ENCODE data around the gene GATA1. TPM values are rescaled to one million over a fixed set of nuclear protein-coding genes. Genes with fewer than 3 reads are reported as not detected.

GATA1 gene
- total RNA-seq, 1 experiment from 2014 or later = 0.34 TPM

DNA sequence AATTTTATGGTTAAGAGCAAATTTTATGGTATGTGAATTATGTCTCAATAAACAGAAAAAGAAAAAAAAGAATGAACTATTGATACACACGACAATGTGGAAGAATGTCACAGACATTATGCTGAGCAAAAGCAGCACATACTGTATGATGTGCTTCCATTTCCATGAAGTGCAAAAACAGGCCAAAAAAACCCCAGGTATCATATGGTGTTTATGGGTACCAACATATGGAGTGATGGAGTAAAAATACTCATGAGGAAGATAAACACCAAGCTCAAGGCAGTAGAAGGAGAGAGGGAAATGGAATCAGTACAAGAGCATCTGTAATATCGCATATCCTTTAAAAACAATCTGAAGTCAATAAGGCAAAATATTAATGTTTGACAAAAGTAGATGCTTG, 4.2 kb upstream of the GATA1 start:
- no peak overlapping the region for H2AFZ ChIP-seq (ENCODE audit: low read depth, low read length, poor library complexity, severe bottlenecking)
- no peak overlapping the region for H3K4me3 ChIP-seq (replicated peaks in 1 of 2; ENCODE audit: low read depth in 1 of 2, low read length in 2 of 2)
- POLR2A ChIA-PET = no interaction called here
- no TSS peak for BruUV-seq (replicated peaks)
- no peaks in the 10 kb centered on the region for H3K4me1 ChIP-seq (ENCODE audit: control insufficient read depth in 1 of 2, insufficient read depth in 2 of 2, low read length in 2 of 2)
- H4K20me1 ChIP-seq (ENCODE audit: insufficient read depth) = no peaks in the 10 kb centered on the region
- DNase-seq (ENCODE audit: low read depth, low spot score) = no peak
- TF ChIP-seq EZH2phosphoT487 (IDR thresholded peaks at IDR 0.05; ENCODE audit: borderline replicate concordance) = no peak
- H3K36me3 ChIP-seq (ENCODE audit: control insufficient read depth in 1 of 2, insufficient read depth in 2 of 2, low read length in 2 of 2) = no peaks in the 10 kb centered on the region
- no peak overlapping the region for H3K4me2 ChIP-seq (ENCODE audit: low read length)
- ATAC-seq = no peak
- RAD21 ChIA-PET (ENCODE audit: low non-redundant PET in 1 of 2, low total read pairs in 2 of 2, uncharacterized antibody in 2 of 2, unreplicated experiment in 2 of 2) = no interaction called here
- intact Hi-C loops (cut with micrococcal nuclease) = no loop called here
- H3K79me2 ChIP-seq (ENCODE audit: insufficient read depth, low read length) = no peaks in the 10 kb centered on the region
- CTCF ChIA-PET = no interaction called here
- H3K27me3 ChIP-seq (ENCODE audit: insufficient read depth, low read length) = no peaks in the 10 kb centered on the region
- no peaks in the 10 kb centered on the region for H3K9me3 ChIP-seq (ENCODE audit: control insufficient read depth in 1 of 2, insufficient read depth in 1 of 2, low read depth in 1 of 2, low read length in 2 of 2)
- H3K27ac ChIP-seq (ENCODE audit: low read depth, low read length) = no peak overlapping the region
- no peak overlapping the region for H3K9ac ChIP-seq (ENCODE audit: low read length)
- H3K9me2 ChIP-seq (ENCODE audit: insufficient read depth) = no peaks in the 10 kb centered on the region

DNA sequence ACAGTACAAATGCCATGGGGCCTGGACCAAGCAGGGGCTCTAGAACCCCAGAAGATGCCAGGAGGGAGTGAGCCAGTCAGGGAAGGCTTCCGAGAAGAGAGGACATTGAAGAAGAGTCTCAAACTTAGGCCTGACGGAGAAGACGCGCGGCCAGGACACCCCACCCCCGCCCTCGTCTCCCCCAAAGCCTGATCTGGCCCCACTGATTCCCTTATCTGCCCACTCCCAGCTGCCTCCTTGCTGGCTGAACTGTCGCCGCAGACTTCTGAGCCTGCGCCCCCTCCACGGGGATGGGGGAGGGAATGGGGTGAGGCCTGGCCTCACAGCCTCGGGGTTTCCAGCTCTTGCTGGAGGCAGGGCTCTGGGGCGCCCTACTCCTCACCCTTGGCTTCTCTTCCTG, 3.6 kb upstream of the GATA1 start:
- Histone ChIP-seq H2AFZ (ENCODE audit: low read depth, low read length, poor library complexity, severe bottlenecking) (no peak overlapping the region), H4K20me1 (ENCODE audit: insufficient read depth) (no peaks in the 10 kb centered on the region), H3K9me2 (ENCODE audit: insufficient read depth) (no peaks in the 10 kb centered on the region), H3K36me3 (ENCODE audit: control insufficient read depth in 1 of 2, insufficient read depth in 2 of 2, low read length in 2 of 2) (no peaks in the 10 kb centered on the region), H3K9me3 (ENCODE audit: control insufficient read depth in 1 of 2, insufficient read depth in 1 of 2, low read depth in 1 of 2, low read length in 2 of 2) (no peaks in the 10 kb centered on the region), H3K4me2 (ENCODE audit: low read length) (no peak overlapping the region), H3K27ac (ENCODE audit: low read depth, low read length) (no peak overlapping the region), H3K79me2 (ENCODE audit: insufficient read depth, low read length) (no peaks in the 10 kb centered on the region), H3K4me1 (ENCODE audit: control insufficient read depth in 1 of 2, insufficient read depth in 2 of 2, low read length in 2 of 2) (no peaks in the 10 kb centered on the region), H3K27me3 (ENCODE audit: insufficient read depth, low read length) (no peaks in the 10 kb centered on the region), H3K4me3 (replicated peaks in 1 of 2; ENCODE audit: low read depth in 1 of 2, low read length in 2 of 2) (no peak overlapping the region), H3K9ac (ENCODE audit: low read length) (no peak overlapping the region)
- intact Hi-C loops (cut with micrococcal nuclease) = no loop called here
- ChIA-PET CTCF (no interaction called here), RAD21 (ENCODE audit: low non-redundant PET in 1 of 2, low total read pairs in 2 of 2, uncharacterized antibody in 2 of 2, unreplicated experiment in 2 of 2) (no interaction called here), POLR2A (no interaction called here)
- no peak for DNase-seq (ENCODE audit: low read depth, low spot score)
- BruUV-seq (replicated peaks) = no TSS peak
- ATAC-seq = no peak
- TF ChIP-seq, protein P1, sequence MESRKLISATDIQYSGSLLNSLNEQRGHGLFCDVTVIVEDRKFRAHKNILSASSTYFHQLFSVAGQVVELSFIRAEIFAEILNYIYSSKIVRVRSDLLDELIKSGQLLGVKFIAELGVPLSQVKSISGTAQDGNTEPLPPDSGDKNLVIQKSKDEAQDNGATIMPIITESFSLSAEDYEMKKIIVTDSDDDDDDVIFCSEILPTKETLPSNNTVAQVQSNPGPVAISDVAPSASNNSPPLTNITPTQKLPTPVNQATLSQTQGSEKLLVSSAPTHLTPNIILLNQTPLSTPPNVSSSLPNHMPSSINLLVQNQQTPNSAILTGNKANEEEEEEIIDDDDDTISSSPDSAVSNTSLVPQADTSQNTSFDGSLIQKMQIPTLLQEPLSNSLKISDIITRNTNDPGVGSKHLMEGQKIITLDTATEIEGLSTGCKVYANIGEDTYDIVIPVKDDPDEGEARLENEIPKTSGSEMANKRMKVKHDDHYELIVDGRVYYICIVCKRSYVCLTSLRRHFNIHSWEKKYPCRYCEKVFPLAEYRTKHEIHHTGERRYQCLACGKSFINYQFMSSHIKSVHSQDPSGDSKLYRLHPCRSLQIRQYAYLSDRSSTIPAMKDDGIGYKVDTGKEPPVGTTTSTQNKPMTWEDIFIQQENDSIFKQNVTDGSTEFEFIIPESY (IDR thresholded peaks at IDR 0.05; ENCODE audit: extremely low read depth, insufficient replicate concordance, low read length) = no peak
- TF ChIP-seq, protein P2, sequence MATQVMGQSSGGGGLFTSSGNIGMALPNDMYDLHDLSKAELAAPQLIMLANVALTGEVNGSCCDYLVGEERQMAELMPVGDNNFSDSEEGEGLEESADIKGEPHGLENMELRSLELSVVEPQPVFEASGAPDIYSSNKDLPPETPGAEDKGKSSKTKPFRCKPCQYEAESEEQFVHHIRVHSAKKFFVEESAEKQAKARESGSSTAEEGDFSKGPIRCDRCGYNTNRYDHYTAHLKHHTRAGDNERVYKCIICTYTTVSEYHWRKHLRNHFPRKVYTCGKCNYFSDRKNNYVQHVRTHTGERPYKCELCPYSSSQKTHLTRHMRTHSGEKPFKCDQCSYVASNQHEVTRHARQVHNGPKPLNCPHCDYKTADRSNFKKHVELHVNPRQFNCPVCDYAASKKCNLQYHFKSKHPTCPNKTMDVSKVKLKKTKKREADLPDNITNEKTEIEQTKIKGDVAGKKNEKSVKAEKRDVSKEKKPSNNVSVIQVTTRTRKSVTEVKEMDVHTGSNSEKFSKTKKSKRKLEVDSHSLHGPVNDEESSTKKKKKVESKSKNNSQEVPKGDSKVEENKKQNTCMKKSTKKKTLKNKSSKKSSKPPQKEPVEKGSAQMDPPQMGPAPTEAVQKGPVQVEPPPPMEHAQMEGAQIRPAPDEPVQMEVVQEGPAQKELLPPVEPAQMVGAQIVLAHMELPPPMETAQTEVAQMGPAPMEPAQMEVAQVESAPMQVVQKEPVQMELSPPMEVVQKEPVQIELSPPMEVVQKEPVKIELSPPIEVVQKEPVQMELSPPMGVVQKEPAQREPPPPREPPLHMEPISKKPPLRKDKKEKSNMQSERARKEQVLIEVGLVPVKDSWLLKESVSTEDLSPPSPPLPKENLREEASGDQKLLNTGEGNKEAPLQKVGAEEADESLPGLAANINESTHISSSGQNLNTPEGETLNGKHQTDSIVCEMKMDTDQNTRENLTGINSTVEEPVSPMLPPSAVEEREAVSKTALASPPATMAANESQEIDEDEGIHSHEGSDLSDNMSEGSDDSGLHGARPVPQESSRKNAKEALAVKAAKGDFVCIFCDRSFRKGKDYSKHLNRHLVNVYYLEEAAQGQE (IDR thresholded peaks at IDR 0.05; ENCODE audit: low read depth) = no peak
- no peak for TF ChIP-seq EZH2phosphoT487 (IDR thresholded peaks at IDR 0.05; ENCODE audit: borderline replicate concordance)
- TF ChIP-seq SIN3A (IDR thresholded peaks at IDR 0.05; ENCODE audit: low read depth) = no peak
- no peak for TF ChIP-seq SRF (IDR thresholded peaks at IDR 0.05; ENCODE audit: low read depth)
- TF ChIP-seq, protein P3, sequence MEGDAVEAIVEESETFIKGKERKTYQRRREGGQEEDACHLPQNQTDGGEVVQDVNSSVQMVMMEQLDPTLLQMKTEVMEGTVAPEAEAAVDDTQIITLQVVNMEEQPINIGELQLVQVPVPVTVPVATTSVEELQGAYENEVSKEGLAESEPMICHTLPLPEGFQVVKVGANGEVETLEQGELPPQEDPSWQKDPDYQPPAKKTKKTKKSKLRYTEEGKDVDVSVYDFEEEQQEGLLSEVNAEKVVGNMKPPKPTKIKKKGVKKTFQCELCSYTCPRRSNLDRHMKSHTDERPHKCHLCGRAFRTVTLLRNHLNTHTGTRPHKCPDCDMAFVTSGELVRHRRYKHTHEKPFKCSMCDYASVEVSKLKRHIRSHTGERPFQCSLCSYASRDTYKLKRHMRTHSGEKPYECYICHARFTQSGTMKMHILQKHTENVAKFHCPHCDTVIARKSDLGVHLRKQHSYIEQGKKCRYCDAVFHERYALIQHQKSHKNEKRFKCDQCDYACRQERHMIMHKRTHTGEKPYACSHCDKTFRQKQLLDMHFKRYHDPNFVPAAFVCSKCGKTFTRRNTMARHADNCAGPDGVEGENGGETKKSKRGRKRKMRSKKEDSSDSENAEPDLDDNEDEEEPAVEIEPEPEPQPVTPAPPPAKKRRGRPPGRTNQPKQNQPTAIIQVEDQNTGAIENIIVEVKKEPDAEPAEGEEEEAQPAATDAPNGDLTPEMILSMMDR (IDR thresholded peaks at IDR 0.05 in 2 of 3, conservative IDR thresholded peaks at IDR 0.05 in 1 of 3; ENCODE audit: borderline replicate concordance in 1 of 3, insufficient read depth in 1 of 3, low read depth in 2 of 3, low read length in 2 of 3) = no peak
- TF ChIP-seq ELF1 (IDR thresholded peaks at IDR 0.05; ENCODE audit: borderline replicate concordance, low read depth) = no peak
- no peak for TF ChIP-seq YY1 (IDR thresholded peaks at IDR 0.05; ENCODE audit: extremely low read depth, insufficient replicate concordance, low read depth, low read length)
- no peak for TF ChIP-seq TCF7L2 (IDR thresholded peaks at IDR 0.05; ENCODE audit: borderline replicate concordance, extremely low read depth, insufficient read depth, insufficient read length)
- TF ChIP-seq EGR1 (IDR thresholded peaks at IDR 0.05; ENCODE audit: low read depth) = no peak
- TF ChIP-seq POLR2A (IDR thresholded peaks at IDR 0.05; ENCODE audit: borderline replicate concordance, extremely low read depth, insufficient read depth, insufficient read length) = no peak
- no peak for TF ChIP-seq RAD21 (IDR thresholded peaks at IDR 0.05; ENCODE audit: low read depth)
- TF ChIP-seq CEBPB (IDR thresholded peaks at IDR 0.05; ENCODE audit: low read depth) = no peak
